ENCODE results near the gene RTP3. TPM values are rescaled to one million over a fixed set of nuclear protein-coding genes. Genes with fewer than 3 reads are reported as not detected.

Gene RTP3
- polyA plus RNA-seq, 1 donor from 2014 or later = not detected

GRCh38 chr3:46541835-46542234 is 44.1 kb downstream of the RTP3 start:
- no peaks in the 10 kb centered on the region for H4K20me1 ChIP-seq (ENCODE audit: insufficient read depth)
- no peaks in the 10 kb centered on the region for H3K9me3 ChIP-seq (ENCODE audit: low read length)
- no peak overlapping the region for H3K4me2 ChIP-seq (ENCODE audit: low read length)
- no peak for TF ChIP-seq MXI1 (conservative IDR thresholded peaks at IDR 0.05; ENCODE audit: poor library complexity, severe bottlenecking)
- no peak for TF ChIP-seq RAD21 (conservative IDR thresholded peaks at IDR 0.05)
- no peak for TF ChIP-seq CTCF (IDR thresholded peaks at IDR 0.05; ENCODE audit: poor library complexity, severe bottlenecking)
- TF ChIP-seq POLR2AphosphoS5 (IDR thresholded peaks at IDR 0.05) = no peak
- no peak for TF ChIP-seq EP300 (conservative IDR thresholded peaks at IDR 0.05; ENCODE audit: poor library complexity, severe bottlenecking)
- no peak for TF ChIP-seq SMC3 (conservative IDR thresholded peaks at IDR 0.05; ENCODE audit: poor library complexity)
- TF ChIP-seq REST (IDR thresholded peaks at IDR 0.05; ENCODE audit: borderline replicate concordance) = no peak
- no peak for TF ChIP-seq TAF1 (IDR thresholded peaks at IDR 0.05; ENCODE audit: low read depth)
- no peak for TF ChIP-seq EZH2 (IDR thresholded peaks at IDR 0.05; ENCODE audit: borderline replicate concordance, insufficient read depth, low read length, poor library complexity, severe bottlenecking)
- H3K79me2 ChIP-seq (replicated peaks; ENCODE audit: insufficient read depth, low read length) = no peaks in the 10 kb centered on the region
- no peak overlapping the region for H3K9ac ChIP-seq (ENCODE audit: low read length)
- H3K36me3 ChIP-seq (ENCODE audit: insufficient read depth, low read length) = no peaks in the 10 kb centered on the region
- H3F3A ChIP-seq (ENCODE audit: insufficient read depth, low read length, poor library complexity, severe bottlenecking) = no peaks in the 10 kb centered on the region
- no peak overlapping the region for H3K27ac ChIP-seq (ENCODE audit: low read length)
- H3K4me3 ChIP-seq (ENCODE audit: low read length) = no peak overlapping the region
- no peaks in the 10 kb centered on the region for H3K27me3 ChIP-seq (ENCODE audit: insufficient read depth, low read depth, low read length)
- no peak overlapping the region for H2AFZ ChIP-seq (ENCODE audit: low read depth, low read length)
- no peaks in the 10 kb centered on the region for H3K9me2 ChIP-seq (ENCODE audit: insufficient read depth, low read length)

- Histone ChIP-seq H3K27ac (ENCODE audit: low read length) (no peak overlapping the region), H3K4me2 (ENCODE audit: low read length) (no peak overlapping the region)
Measured at GRCh38 chr3:46542344-46542743, 44.6 kb downstream of the RTP3 start.

More at GRCh38 chr3:46542344-46542743, 44.6 kb downstream of the RTP3 start:
- no peak overlapping the region for H2AFZ ChIP-seq (ENCODE audit: low read depth, low read length)
- no peak overlapping the region for H3K4me3 ChIP-seq (ENCODE audit: low read length)
- H3K9me3 ChIP-seq (ENCODE audit: low read length) = no peaks in the 10 kb centered on the region
- no peaks in the 10 kb centered on the region for H3K27me3 ChIP-seq (ENCODE audit: insufficient read depth, low read depth, low read length)
- H3K36me3 ChIP-seq (ENCODE audit: insufficient read depth, low read length) = no peaks in the 10 kb centered on the region
- H3K9me2 ChIP-seq (ENCODE audit: insufficient read depth, low read length) = no peaks in the 10 kb centered on the region
- H3K79me2 ChIP-seq (replicated peaks; ENCODE audit: insufficient read depth, low read length) = no peaks in the 10 kb centered on the region
- no peaks in the 10 kb centered on the region for H4K20me1 ChIP-seq (ENCODE audit: insufficient read depth)
- no peaks in the 10 kb centered on the region for H3F3A ChIP-seq (ENCODE audit: insufficient read depth, low read length, poor library complexity, severe bottlenecking)
- TF ChIP-seq MXI1 (conservative IDR thresholded peaks at IDR 0.05; ENCODE audit: poor library complexity, severe bottlenecking) = no peak
- TF ChIP-seq EZH2 (IDR thresholded peaks at IDR 0.05; ENCODE audit: borderline replicate concordance, insufficient read depth, low read length, poor library complexity, severe bottlenecking) = no peak
- no peak for TF ChIP-seq SMC3 (conservative IDR thresholded peaks at IDR 0.05; ENCODE audit: poor library complexity)
- TF ChIP-seq TAF1 (IDR thresholded peaks at IDR 0.05; ENCODE audit: low read depth) = no peak
- TF ChIP-seq REST (IDR thresholded peaks at IDR 0.05; ENCODE audit: borderline replicate concordance) = no peak
- TF ChIP-seq POLR2AphosphoS5 (IDR thresholded peaks at IDR 0.05) = no peak
- no peak for TF ChIP-seq RAD21 (conservative IDR thresholded peaks at IDR 0.05)
- no peak for TF ChIP-seq CTCF (IDR thresholded peaks at IDR 0.05; ENCODE audit: poor library complexity, severe bottlenecking)
- TF ChIP-seq EP300 (conservative IDR thresholded peaks at IDR 0.05; ENCODE audit: poor library complexity, severe bottlenecking) = no peak
- H3K9ac ChIP-seq (ENCODE audit: low read length) = no peak overlapping the region

All from neural cell (in vitro differentiated cells).